DND-41 (cell line): Measurements from ENCODE around the gene DCAF5.

Experiments
- ATAC-seq: fragments of 200-7000 bp; cut with Tn5 transposase; 3 replicates; pipeline ENCODE4 v1.9.1; 2021; ENCODE audit warnings: low read depth; ENCODE audit not compliant: insufficient read depth
- DNase-seq: peaks from one replicate; pipeline ENCODE4 v3.0.0-alpha.2; 2020
- H2AFZ ChIP-seq: 2 replicates; pipeline ENCODE4 v1.6.0; 2012; ENCODE audit warnings: low read depth, low read length
- H3K27ac ChIP-seq: 2 replicates; pipeline ENCODE4 v1.5.1; 2012; ENCODE audit warnings: low read length, inconsistent platforms
- H3K27me3 ChIP-seq: fragments of 200-600 bp; sonication (generic); 2 replicates; pipeline ENCODE4 v1.6.0; 2012; ENCODE audit warnings: low read length, mild to moderate bottlenecking, inconsistent platforms; ENCODE audit not compliant: insufficient read depth, poor library complexity
- H3K36me3 ChIP-seq: 2 replicates; pipeline ENCODE4 v1.5.1; 2012; ENCODE audit warnings: low read length, inconsistent platforms; ENCODE audit not compliant: insufficient read depth
- H3K4me1 ChIP-seq: 2 replicates; pipeline ENCODE4 v1.5.1; 2012; ENCODE audit warnings: mild to moderate bottlenecking, low read length; ENCODE audit not compliant: insufficient read depth
- H3K4me2 ChIP-seq: 2 replicates; pipeline ENCODE4 v1.6.0; 2012; ENCODE audit warnings: mild to moderate bottlenecking, moderate library complexity, low read length, inconsistent platforms; ENCODE audit not compliant: insufficient read depth
- H3K4me3 ChIP-seq, 2 experiments: fragments of 200-600 bp in 1 of 2; shearing (Covaris generic) in 1 of 2; 2 replicates each; pipeline ENCODE4 v1.5.1; 2012 to 2016; ENCODE audit warnings: inconsistent platforms in 2 of 2, low read length in 2 of 2, mild to moderate bottlenecking in 2 of 2, low read depth in 1 of 2, moderate library complexity in 1 of 2
- H3K79me2 ChIP-seq: 2 replicates; pipeline ENCODE4 v1.6.0; 2012; ENCODE audit warnings: low read length, inconsistent platforms; ENCODE audit not compliant: insufficient read depth
- H3K9ac ChIP-seq: 2 replicates; pipeline ENCODE4 v1.6.0; 2012; ENCODE audit warnings: low read depth, mild to moderate bottlenecking, inconsistent platforms, low read length, moderate library complexity
- H3K9me3 ChIP-seq: 2 replicates; pipeline ENCODE4 v1.5.1; 2012; ENCODE audit warnings: low read length, moderate library complexity, mild to moderate bottlenecking, inconsistent platforms; ENCODE audit not compliant: insufficient read depth, severe bottlenecking
- H4K20me1 ChIP-seq: 2 replicates; pipeline ENCODE4 v1.6.0; 2012; ENCODE audit warnings: low read length; ENCODE audit not compliant: insufficient read depth
- CTCF ChIP-seq: IDR thresholded peaks from 2 replicates; pipeline ENCODE4 v1.5.1; 2012; ENCODE audit warnings: borderline replicate concordance, low read length, moderate library complexity, mild to moderate bottlenecking; ENCODE audit not compliant: poor library complexity, severe bottlenecking; ENCODE audit errors: extremely low read depth
- EZH2 ChIP-seq: IDR thresholded peaks from 3 replicates; pipeline ENCODE4 v1.6.1; 2012; ENCODE audit warnings: borderline replicate concordance, low read depth, mild to moderate bottlenecking, moderate library complexity, low read length, inconsistent platforms; ENCODE audit not compliant: severe bottlenecking

DCAF5 gene

GRCh38 chr14:69040353-69040752 is 112.6 kb downstream of the DCAF5 start:
- Histone ChIP-seq H4K20me1 (no peaks in the 10 kb centered on the region; the same call in 1 of the 2 replicates), H3K4me3 (no peak overlapping the region), H3K4me1 (no peaks in the 10 kb centered on the region), H3K79me2 (no peaks in the 10 kb centered on the region), H3K27ac (no peak overlapping the region), H2AFZ (no peak overlapping the region), H3K36me3 (no peaks in the 10 kb centered on the region), H3K9ac (no peak overlapping the region), H3K4me2 (no peak overlapping the region), H3K27me3 (peaks cover 33% of the 10 kb centered on the region), H3K9me3 (no peaks in the 10 kb centered on the region)
- ATAC-seq (no peak), DNase-seq (no peak)
- TF ChIP-seq EZH2 (no peak), CTCF (no peak)

- Histone ChIP-seq H3K4me1 (no peaks in the 10 kb centered on the region), H3K27ac (no peak overlapping the region), H3K4me2 (no peak overlapping the region), H3K36me3 (no peaks in the 10 kb centered on the region), H3K4me3 (no peak overlapping the region), H3K79me2 (no peaks in the 10 kb centered on the region), H4K20me1 (no peaks in the 10 kb centered on the region; the same call in 1 of the 2 replicates), H3K9me3 (no peaks in the 10 kb centered on the region), H2AFZ (no peak overlapping the region), H3K9ac (no peak overlapping the region), H3K27me3 (peaks cover 33% of the 10 kb centered on the region)
- DNase-seq (no peak), ATAC-seq (no peak)
- no peak for TF ChIP-seq EZH2
- no peak for TF ChIP-seq CTCF
Observed at GRCh38 chr14:69039288-69039628, 113.7 kb downstream of the DCAF5 start.

- no peaks in the 10 kb centered on the region for H3K36me3 ChIP-seq
- no peak overlapping the region for H3K4me2 ChIP-seq
- no peaks in the 10 kb centered on the region; the same call in 1 of the 2 replicates for H4K20me1 ChIP-seq
- H3K27ac ChIP-seq = no peak overlapping the region
- no peak for DNase-seq
- H3K9me3 ChIP-seq = no peaks in the 10 kb centered on the region
- peaks cover 33% of the 10 kb centered on the region for H3K27me3 ChIP-seq
- no peak overlapping the region for H2AFZ ChIP-seq
- no peaks in the 10 kb centered on the region for H3K79me2 ChIP-seq
- H3K4me1 ChIP-seq = no peaks in the 10 kb centered on the region
- no peak overlapping the region for H3K4me3 ChIP-seq
- TF ChIP-seq EZH2 (no peak), CTCF (no peak)
- no peak for ATAC-seq
- H3K9ac ChIP-seq = no peak overlapping the region
Observed at GRCh38 chr14:69038455-69039287, 114.2 kb downstream of the DCAF5 start.
